22Rv1 (cell line): ENCODE measurements around the gene MCOLN3.
A peak's percentile ranks its signal among the peaks of the same experiment; 100 is the strongest.

ENCODE experiments used
- CTCF ChIP-seq: fragments of 450-650 bp; IDR thresholded peaks from 2 replicates; pipeline ENCODE4 v1.5.1; 2017; ENCODE audit warnings: mild to moderate bottlenecking
- ZFX ChIP-seq: fragments of 450-650 bp; IDR thresholded peaks from 2 replicates; pipeline ENCODE4 v1.6.1; 2017; ENCODE audit warnings: antibody characterized with exemption, borderline replicate concordance

- TF ChIP-seq CTCF = peak; percentile 12; the same call in 1 of the 2 replicates
- TF ChIP-seq ZFX = no peak
Observed at GRCh38 chr1:85049735-85050166, 1.5 kb upstream of the MCOLN3 start.
